ENCODE data around the gene RCC1. TPM values are rescaled to one million over a fixed set of nuclear protein-coding genes. Genes with fewer than 3 reads are reported as not detected.

The RCC1 gene
- total and polyA plus RNA-seq, 2 experiments from 2014 or later = 36.9 to 97.4 TPM

- TF ChIP-seq REST (IDR thresholded peaks at IDR 0.05; ENCODE audit: unreplicated experiment) (no peak), EZH2phosphoT487 (IDR thresholded peaks at IDR 0.05; ENCODE audit: unreplicated experiment) (no peak), CTCF (conservative IDR thresholded peaks at IDR 0.05; ENCODE audit: low read depth in 2 of 2) (no peak), NANOG (IDR thresholded peaks at IDR 0.05; ENCODE audit: borderline replicate concordance) (no peak), ZNF331 (CRISPR knock-in tag; IDR thresholded peaks at IDR 0.05; ENCODE audit: low read depth) (no peak), POLR2AphosphoS5 (IDR thresholded peaks at IDR 0.05; ENCODE audit: low read depth) (no peak)
These were observed 49.8 kb upstream of the RCC1 start (continued) for GRCh38 chr1:28456078-28456477.

- Mint-ChIP-seq H3K4me1 (peaks cover 14% of the 10 kb centered on the region), H3K9me3 (no peaks in the 10 kb centered on the region)
- peak overlapping the region; percentile 30; the same call in 1 of the 2 replicates for H3K27ac ChIP-seq (ENCODE audit: low read depth)
These were observed 48.2 kb upstream of the RCC1 start for GRCh38 chr1:28457678-28458077.

More at GRCh38 chr1:28457678-28458077, 48.2 kb upstream of the RCC1 start:
- Histone ChIP-seq H3K79me2 (replicated peaks; ENCODE audit: insufficient read depth) (peaks cover 5% of the 10 kb centered on the region), H2AFZ (no peak overlapping the region), H3K9me2 (ENCODE audit: insufficient read depth) (no peaks in the 10 kb centered on the region), H3K4me1 (ENCODE audit: insufficient read depth) (peaks cover 6% of the 10 kb centered on the region), H3K4me2 (no peak overlapping the region), H4K20me1 (replicated peaks; ENCODE audit: insufficient read depth) (peaks cover 3% of the 10 kb centered on the region; the same call in 1 of the 2 replicates), H3K36me3 (ENCODE audit: insufficient read depth) (peaks cover 9% of the 10 kb centered on the region; the same call in 1 of the 2 replicates), H3F3A (replicated peaks; ENCODE audit: low read depth) (no peaks in the 10 kb centered on the region), H3K4me3 (no peak overlapping the region), H3K27me3 (ENCODE audit: insufficient read depth) (no peaks in the 10 kb centered on the region)
- Mint-ChIP-seq H3K36me3 (ENCODE audit: low read depth) (peaks cover 24% of the 10 kb centered on the region), H3K4me3 (no peak overlapping the region), H3K27ac (no peak overlapping the region; the same call in 1 of the 2 replicates), H3K27me3 (ENCODE audit: insufficient read depth, low read depth, poor library complexity) (peaks cover 3% of the 10 kb centered on the region)
- no peak for TF ChIP-seq ZNF331 (CRISPR knock-in tag; IDR thresholded peaks at IDR 0.05; ENCODE audit: low read depth)
- no peak for TF ChIP-seq CTCF (conservative IDR thresholded peaks at IDR 0.05; ENCODE audit: low read depth in 2 of 2)
- no peak for TF ChIP-seq EZH2 (IDR thresholded peaks at IDR 0.05; ENCODE audit: low read depth, unreplicated experiment)
- no peak for TF ChIP-seq REST (IDR thresholded peaks at IDR 0.05; ENCODE audit: unreplicated experiment)
- TF ChIP-seq ETS1 (IDR thresholded peaks at IDR 0.05) = no peak
- TF ChIP-seq ZNF114 (CRISPR knock-in tag; IDR thresholded peaks at IDR 0.05) = no peak
- DNase-seq (ENCODE audit: low spot score) (no peak), ATAC-seq (no peak)

All from GM23338 (cell line).